HepG2 (cell line): ENCODE measurements around the gene FRMD4A. TPM values are rescaled to one million over a fixed set of nuclear protein-coding genes. Genes with fewer than 3 reads are reported as not detected.

Experiments
- CHD2 ChIP-seq: IDR thresholded peaks from 2 replicates; pipeline ENCODE4 v1.6.1; 2011; ENCODE audit warnings: low read depth, low read length, improper control_type of control experiment
- EED ChIP-seq: sonication (generic); formaldehyde crosslinking; IDR thresholded peaks from 2 replicates; pipeline ENCODE4 v1.5.0; 2020; ENCODE audit warnings: mild to moderate bottlenecking, missing genetic modification reagents
- HOXA3 ChIP-seq: sonication (generic); formaldehyde crosslinking; IDR thresholded peaks from 2 replicates; pipeline ENCODE4 v1.5.0; 2020; ENCODE audit warnings: missing genetic modification reagents
- HOXA7 ChIP-seq: sonication (generic); formaldehyde crosslinking; IDR thresholded peaks from 2 replicates; pipeline ENCODE4 v1.8.1; 2022; ENCODE audit warnings: mild to moderate bottlenecking, missing genetic modification reagents, moderate library complexity
- IRF1 ChIP-seq: sonication (generic); formaldehyde crosslinking; IDR thresholded peaks from 2 replicates; pipeline ENCODE4 v1.4.0; 2020; ENCODE audit warnings: low read depth, mild to moderate bottlenecking, missing genetic modification reagents
- KAT7 ChIP-seq: IDR thresholded peaks from 2 replicates; pipeline ENCODE4 v1.6.1; 2018; ENCODE audit warnings: borderline replicate concordance, missing compliant biosample characterization
- KIAA2018 ChIP-seq: sonication (generic); formaldehyde crosslinking; IDR thresholded peaks from 2 replicates; pipeline ENCODE4 v1.5.0; 2020; ENCODE audit warnings: mild to moderate bottlenecking, missing genetic modification reagents, borderline replicate concordance
- KLF11 ChIP-seq: IDR thresholded peaks from 2 replicates; pipeline ENCODE4 v1.6.1; 2016; ENCODE audit warnings: missing compliant biosample characterization
- NFIB ChIP-seq: sonication (generic); formaldehyde crosslinking; IDR thresholded peaks from 2 replicates; pipeline ENCODE4 v1.9.0; 2021; ENCODE audit warnings: missing genetic modification reagents, mild to moderate bottlenecking, borderline replicate concordance
- NR2F2 ChIP-seq: IDR thresholded peaks from 2 replicates; pipeline ENCODE4 v1.6.1; 2012; ENCODE audit warnings: low read depth, inconsistent platforms, borderline replicate concordance
- SOX13 ChIP-seq, 3 experiments: fragments of 450-650 bp in 1 of 3; sonication (generic) in 1 of 3; formaldehyde crosslinking in 1 of 3; IDR thresholded peaks in 2 of 3; conservative IDR thresholded peaks in 1 of 3; 2 replicates each; pipeline versions ENCODE4 v1.5.0 to v1.6.1; 2016 to 2020; ENCODE audit warnings: antibody characterized with exemption in 1 of 3, mild to moderate bottlenecking in 1 of 3, missing compliant biosample characterization in 1 of 3, missing genetic modification reagents in 1 of 3, moderate library complexity in 1 of 3
- SRSF9 ChIP-seq: fragments of 200-400 bp; formaldehyde crosslinking; IDR thresholded peaks from 2 replicates; pipeline ENCODE4 v1.6.1; 2018; ENCODE audit warnings: borderline replicate concordance, mild to moderate bottlenecking, low read depth, low read length; ENCODE audit not compliant: insufficient read depth, poor library complexity, severe bottlenecking
- ZFP37 ChIP-seq: sonication (generic); formaldehyde crosslinking; IDR thresholded peaks from 2 replicates; pipeline ENCODE4 v1.4.0; 2020; ENCODE audit warnings: missing genetic modification reagents, borderline replicate concordance
- ZNF263 ChIP-seq: sonication (generic); formaldehyde crosslinking; IDR thresholded peaks from 2 replicates; pipeline ENCODE4 v1.4.0; 2020; ENCODE audit warnings: missing genetic modification reagents
- ZNF343 ChIP-seq: sonication (generic); formaldehyde crosslinking; IDR thresholded peaks from 2 replicates; pipeline ENCODE4 v1.4.0; 2020; ENCODE audit warnings: mild to moderate bottlenecking, missing genetic modification reagents
- ZNF512B ChIP-seq: sonication (generic); formaldehyde crosslinking; IDR thresholded peaks from 2 replicates; pipeline ENCODE4 v1.5.1; 2020; ENCODE audit warnings: missing genetic modification reagents, mild to moderate bottlenecking, borderline replicate concordance
- ZNF644 ChIP-seq: IDR thresholded peaks from 2 replicates; pipeline ENCODE4 v1.6.1; 2016; ENCODE audit warnings: low read depth
- polyA plus RNA-seq, 8 experiments: library from polyadenylated mRNA; depleted of rRNA in 3 of 8; stranded (reverse) in 7 of 8; unstranded in 1 of 8; fragments of >200 nt; fragmentation: Illumina TruSeq in 4 of 8; extraction: Trizol in 4 of 8; gene quantifications; 2 replicates each; pipeline versions ENCODE4 v1.2.1 to v1.2.3, GENCODE V29; 2011 to 2016; ENCODE audit warnings: low read depth in 4 of 8, missing spikeins in 1 of 8, mixed read lengths in 1 of 8; ENCODE audit not compliant: insufficient read depth in 1 of 8
- total RNA-seq, 5 experiments: library from RNA; depleted of rRNA; stranded (reverse); fragments of >200 nt; fragmentation: Illumina TruSeq; extraction: Trizol; gene quantifications; 2 replicates each; pipeline ENCODE4 v1.2.3, GENCODE V29; 2016; ENCODE audit warnings: low read depth in 1 of 5
- TF ChIP-seq, protein P1 (sequence below): IDR thresholded peaks from 2 replicates; pipeline ENCODE4 v1.6.1; 2016; ENCODE audit warnings: missing genetic modification reagents, missing compliant biosample characterization

The FRMD4A gene
- total and polyA plus RNA-seq, 2 of the 13 experiments (the other 11 are each of a cell fraction or from before 2014, with no cell fraction given): 0.09 to 0.26 TPM

DNA sequence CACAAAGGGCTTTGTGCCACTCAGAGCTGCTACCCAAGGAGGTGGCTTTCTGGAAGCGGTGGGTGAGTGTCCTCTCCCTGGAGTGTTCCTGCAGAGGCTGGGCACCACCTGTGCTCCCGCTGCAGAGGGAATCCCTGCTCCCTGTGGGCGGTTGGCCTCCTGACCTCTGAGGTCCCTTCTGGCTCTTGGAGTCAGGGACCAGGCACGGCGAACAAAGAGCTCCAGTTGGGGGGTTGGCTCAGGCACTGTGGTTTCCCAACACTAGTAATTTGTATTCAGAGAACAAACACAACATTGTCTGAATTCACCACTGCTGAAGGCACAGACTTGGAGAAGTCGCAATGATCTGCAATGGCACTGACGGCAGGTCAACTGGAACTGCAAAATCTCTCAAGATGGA, 415.0 kb downstream of the FRMD4A start (continued):
- TF ChIP-seq IRF1 (CRISPR knock-in tag) (no peak), ZNF263 (CRISPR knock-in tag) (peak; percentile 71; the same call in 1 of the 2 replicates), SRSF9 (no peak), EED (CRISPR knock-in tag) (no peak), ZFP37 (CRISPR knock-in tag) (no peak), ZNF343 (CRISPR knock-in tag) (no peak), ZNF512B (no peak), SOX13 (IDR thresholded peaks at IDR 0.05) (no peak), SOX13 (CRISPR knock-in tag; conservative IDR thresholded peaks at IDR 0.05 in 1 of 2, IDR thresholded peaks at IDR 0.05 in 1 of 2) (peak in 1 of 2 experiments; percentile 54; a peak in 1 of 4 replicates), KAT7 (no peak), KIAA2018 (no peak), NR2F2 (0 out of 2 replicates have a peak, but pooled peaks have one; percentile 20), HOXA7 (CRISPR knock-in tag) (no peak), ZNF644 (peak; percentile 39; the same call in 1 of the 2 replicates), NFIB (CRISPR knock-in tag) (no peak), CHD2 (no peak), HOXA3 (CRISPR knock-in tag) (0 out of 2 replicates have a peak, but pooled peaks have one; percentile 19), KLF11 (CRISPR knock-in tag) (no peak)
- TF ChIP-seq, protein P1, sequence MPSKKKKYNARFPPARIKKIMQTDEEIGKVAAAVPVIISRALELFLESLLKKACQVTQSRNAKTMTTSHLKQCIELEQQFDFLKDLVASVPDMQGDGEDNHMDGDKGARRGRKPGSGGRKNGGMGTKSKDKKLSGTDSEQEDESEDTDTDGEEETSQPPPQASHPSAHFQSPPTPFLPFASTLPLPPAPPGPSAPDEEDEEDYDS (CRISPR knock-in tag): no peak
